Measurements from ENCODE around the gene TMEM9.

GRCh38 chr1:201145132-201145531, 9.1 kb downstream of the TMEM9 start:
- TF ChIP-seq HDAC2 (IDR thresholded peaks at IDR 0.05) = no peak
- no peak for TF ChIP-seq RFX5 (IDR thresholded peaks at IDR 0.05; ENCODE audit: low read depth, low read length)
- TF ChIP-seq POLR2A (IDR thresholded peaks at IDR 0.05; ENCODE audit: low read depth, low read length) = no peak
- TF ChIP-seq CTCF (IDR thresholded peaks at IDR 0.05 in 2 of 3, conservative IDR thresholded peaks at IDR 0.05 in 1 of 3; ENCODE audit: control insufficient read depth in 2 of 3, extremely low read depth in 1 of 3, insufficient read depth in 1 of 3, low read depth in 3 of 3, low read length in 3 of 3) = no peak
- TF ChIP-seq RAD51 (IDR thresholded peaks at IDR 0.05) = no peak
- no peak for TF ChIP-seq POLR2AphosphoS5 (IDR thresholded peaks at IDR 0.05; ENCODE audit: low read length)
- TF ChIP-seq CREB1 (IDR thresholded peaks at IDR 0.05; ENCODE audit: low read depth) = no peak
- TF ChIP-seq USF2 (IDR thresholded peaks at IDR 0.05; ENCODE audit: borderline replicate concordance, low read depth, low read length) = no peak

Data from GM12878 (cell line).